Endothelial cell of umbilical vein (primary cell): Measurements from ENCODE around the gene SCAMP1. TPM values are rescaled to one million over a fixed set of nuclear protein-coding genes. Genes with fewer than 3 reads are reported as not detected.
A peak's percentile ranks its signal among the peaks of the same experiment; 100 is the strongest.

Source experiments
- BruUV-seq: library from RNA; stranded (reverse); fragments of 400-500 nt; replicated peaks from 2 replicates; lab custom pipeline; 2021; lab: Mats Ljungman, UMichigan
- CTCF ChIA-PET: fragments of 300-600, 350-600 bp; sonication (Branson Sonifier 250); formaldehyde crosslinking; loops from one replicate; lab custom pipeline; 2021; ENCODE audit warnings: antibody characterized with exemption, inconsistent platforms; lab: Charles Lee
- POLR2A ChIA-PET: fragments of 300-600, 350-600 bp; sonication (Branson Sonifier 250); formaldehyde crosslinking; loops from one replicate; lab custom pipeline; 2021; ENCODE audit warnings: antibody characterized with exemption, inconsistent platforms; lab: Charles Lee
- DNase-seq: peaks from one replicate; pipeline ENCODE4 v3.0.0-alpha.2; 2011; ENCODE audit warnings: low read depth, low spot score
- FAIRE-seq: peaks from 2 replicates; lab custom pipeline; 2011; peaks lifted over from hg19 to GRCh38; lab: Jason Lieb, UNC
- H2AFZ ChIP-seq: 2 replicates; pipeline ENCODE4 v1.6.0; 2012; ENCODE audit warnings: low read depth, low read length, control low read depth, inconsistent platforms
- H3K27ac ChIP-seq: 2 replicates; pipeline ENCODE4 v1.5.1; 2011; ENCODE audit warnings: low read depth, mild to moderate bottlenecking, control low read depth, low read length, moderate library complexity; ENCODE audit not compliant: insufficient read depth
- H3K27me3 ChIP-seq, 2 experiments: 2 replicates each; pipeline versions ENCODE4 v1.6.0 to v1.6.1; 2011; ENCODE audit warnings: low read length in 2 of 2, mixed read lengths in 1 of 2; ENCODE audit not compliant: control insufficient read depth in 2 of 2, insufficient read depth in 2 of 2
- H3K36me3 ChIP-seq, 2 experiments: 2 replicates in 1 of 2; 3 replicates in 1 of 2; pipeline ENCODE4 v1.5.1; 2011; ENCODE audit warnings: low read length in 2 of 2, mild to moderate bottlenecking in 1 of 2, moderate library complexity in 1 of 2; ENCODE audit not compliant: control insufficient read depth in 2 of 2, insufficient read depth in 2 of 2; ENCODE audit errors: extremely low read depth in 1 of 2
- H3K4me1 ChIP-seq: 3 replicates; pipeline ENCODE4 v1.5.1; 2011; ENCODE audit warnings: mild to moderate bottlenecking, low read length; ENCODE audit not compliant: control insufficient read depth, insufficient read depth; ENCODE audit errors: extremely low read depth
- H3K4me2 ChIP-seq: 2 replicates; pipeline ENCODE4 v1.6.1; 2011; ENCODE audit warnings: low read length, control low read depth, mixed read lengths; ENCODE audit not compliant: insufficient read depth
- H3K4me3 ChIP-seq, 3 experiments: fragments of 200-600 bp in 1 of 3; sonication (generic), shearing (Covaris generic) in 1 of 3; replicated peaks in 1 of 3; 2 replicates each; pipeline ENCODE4 v1.5.1; 2011 to 2016; ENCODE audit warnings: control low read depth in 3 of 3, low read length in 3 of 3, mild to moderate bottlenecking in 2 of 3, inconsistent platforms in 1 of 3, low read depth in 1 of 3, moderate library complexity in 1 of 3; ENCODE audit not compliant: insufficient read depth in 1 of 3
- H3K79me2 ChIP-seq: 2 replicates; pipeline ENCODE4 v1.6.0; 2012; ENCODE audit warnings: low read length, inconsistent platforms; ENCODE audit not compliant: control insufficient read depth, insufficient read depth
- H3K9ac ChIP-seq: replicated peaks from 2 replicates; pipeline ENCODE3; 2011; ENCODE audit warnings: low read length, control low read depth; ENCODE audit not compliant: insufficient read depth; ENCODE audit errors: extremely low read depth
- H3K9me1 ChIP-seq: replicated peaks from 3 replicates; pipeline ENCODE4 v1.6.0; 2011; ENCODE audit warnings: mild to moderate bottlenecking, low read length; ENCODE audit not compliant: control insufficient read depth, insufficient read depth; ENCODE audit errors: extremely low read depth
- H3K9me3 ChIP-seq: replicated peaks from 2 replicates; pipeline ENCODE4 v1.5.1; 2012; ENCODE audit warnings: low read length, inconsistent platforms; ENCODE audit not compliant: control insufficient read depth, insufficient read depth
- H4K20me1 ChIP-seq: replicated peaks from 2 replicates; pipeline ENCODE3; 2011; ENCODE audit warnings: mild to moderate bottlenecking, low read length; ENCODE audit not compliant: control insufficient read depth, insufficient read depth; ENCODE audit errors: extremely low read depth
- FOS ChIP-seq: IDR thresholded peaks from 2 replicates; pipeline ENCODE4 v1.6.1; 2011; ENCODE audit warnings: mild to moderate bottlenecking, low read length, moderate library complexity, borderline replicate concordance; ENCODE audit not compliant: insufficient read depth
- GATA2 ChIP-seq: IDR thresholded peaks from 2 replicates; pipeline ENCODE4 v1.7.0; 2011; ENCODE audit warnings: low read depth, mild to moderate bottlenecking, moderate library complexity, mixed read lengths, low read length; ENCODE audit not compliant: insufficient read length, insufficient read depth
- JUN ChIP-seq: IDR thresholded peaks from 2 replicates; pipeline ENCODE4 v1.6.1; 2011; ENCODE audit warnings: borderline replicate concordance, low read depth; ENCODE audit not compliant: insufficient read length, insufficient read depth
- POLR2AphosphoS5 ChIP-seq: IDR thresholded peaks from 2 replicates; pipeline ENCODE4 v1.6.1; 2012; ENCODE audit warnings: low read depth, mild to moderate bottlenecking, control low read depth, low read length, moderate library complexity; ENCODE audit not compliant: insufficient read depth
- dilution Hi-C: fragments of 300-500 bp; cut with MboI; formaldehyde crosslinking; loops from one replicate; pipeline ENCODE4 v1.15.0; 2019; ENCODE audit warnings: low sequenced_read_pairs; ENCODE audit not compliant: extremely low pct_ligation_motif_present
- intact Hi-C: fragments of 100-400 bp; cut with micrococcal nuclease; formaldehyde crosslinking; loops from one replicate; pipeline ENCODE4 v1.10.0; 2022
- polyA plus RNA-seq, 4 experiments: library from polyadenylated mRNA; depleted of rRNA in 3 of 4; stranded (reverse) in 3 of 4; unstranded in 1 of 4; fragments of >200 nt; gene quantifications; 2 replicates each; pipeline versions ENCODE4 v1.2.1 to v1.2.3, GENCODE V29; 2011 to 2012; ENCODE audit warnings: missing spikeins in 1 of 4
- total RNA-seq: library from RNA; stranded (reverse); gene quantifications from 2 replicates; pipeline ENCODE4 v1.2.3, GENCODE V29; 2021
- TF ChIP-seq, protein P1 (sequence below): IDR thresholded peaks from 2 replicates; pipeline ENCODE4 v1.6.1; 2011; ENCODE audit not compliant: insufficient read depth, insufficient read length

Gene SCAMP1
- total and polyA plus RNA-seq, 2 donors (not counting 3 experiments of a cell fraction or from before 2014, with no cell fraction given): 13.7 to 29.0 TPM

DNA sequence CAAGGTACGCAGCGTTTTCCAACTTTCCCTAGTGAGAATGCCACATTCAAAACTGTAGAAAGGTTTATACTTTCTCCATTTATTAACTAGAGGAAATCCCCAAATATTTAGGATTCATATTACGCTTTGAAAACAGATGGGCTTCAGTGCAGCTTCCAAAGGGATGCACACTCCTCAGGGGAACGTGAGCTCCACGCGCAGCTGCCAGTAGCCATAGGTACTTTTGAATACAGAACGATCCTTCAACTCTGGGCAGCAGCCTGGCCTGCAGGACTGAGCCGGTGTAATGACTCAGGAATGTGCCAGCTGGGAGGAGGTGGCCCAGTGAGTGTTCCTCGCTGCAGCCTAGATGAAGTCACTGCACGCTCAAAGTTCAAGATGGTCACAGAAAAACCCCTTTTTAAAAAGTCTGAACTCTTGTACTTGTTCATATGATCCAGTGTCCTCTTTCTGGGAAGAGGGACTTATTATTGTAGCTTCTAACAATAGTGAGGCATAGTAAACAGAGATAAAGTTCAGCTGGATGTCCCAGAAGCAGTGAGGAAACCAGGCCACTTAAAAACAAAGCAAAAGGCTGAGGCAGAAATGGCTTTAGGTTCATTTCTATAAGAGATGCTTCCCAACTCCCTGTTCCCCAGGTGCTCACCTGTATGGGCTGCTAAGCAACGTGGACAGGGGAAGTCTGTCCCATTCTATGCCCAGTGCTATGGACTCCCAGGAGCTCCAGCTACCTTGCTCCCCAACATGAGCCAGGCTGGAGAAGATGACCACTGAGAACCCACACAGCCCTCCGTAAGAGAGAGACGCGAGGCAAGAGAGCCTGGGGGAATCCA lies 158.2 kb downstream of the SCAMP1 start:
- H3K27ac ChIP-seq: peak overlapping the region; percentile 91
- TF ChIP-seq GATA2: no peak
- TF ChIP-seq, protein P1, sequence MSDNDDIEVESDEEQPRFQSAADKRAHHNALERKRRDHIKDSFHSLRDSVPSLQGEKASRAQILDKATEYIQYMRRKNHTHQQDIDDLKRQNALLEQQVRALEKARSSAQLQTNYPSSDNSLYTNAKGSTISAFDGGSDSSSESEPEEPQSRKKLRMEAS: no peak
- TF ChIP-seq FOS: peak; percentile 67
- TF ChIP-seq JUN: peak; percentile 70
- TF ChIP-seq POLR2AphosphoS5: peak; percentile 29
- H3K9me1 ChIP-seq: no peaks in the 10 kb centered on the region
- H2AFZ ChIP-seq: no peak overlapping the region
- no peak overlapping the region for H3K4me3 ChIP-seq
- peaks cover 45% of the 10 kb centered on the region for H3K4me1 ChIP-seq
- intact Hi-C loops: loop anchor here (1.0 kb wide), 1 partner anchor 13 kb away; no protein-coding TSS in a partner anchor
- H3K9me3 ChIP-seq: no peaks in the 10 kb centered on the region
- H4K20me1 ChIP-seq: no peaks in the 10 kb centered on the region
- no peaks in the 10 kb centered on the region for H3K79me2 ChIP-seq
- BruUV-seq: TSS peak; percentile 84
- peaks cover 0 to 2% of the 10 kb centered on the region in 2 experiments for H3K36me3 ChIP-seq
- peak overlapping the region; percentile 66 for H3K9ac ChIP-seq
- H3K27me3 ChIP-seq: no peaks in the 10 kb centered on the region
- dilution Hi-C loops: no loop called here
- no peak overlapping the region for H3K4me2 ChIP-seq
- CTCF ChIA-PET: interaction anchor here (1.0 to 3.5 kb wide), 7 partner anchors 8 to 51 kb away, joined by 3 to 18 read pairs (median 6); no protein-coding TSS in a partner anchor
- POLR2A ChIA-PET: interaction anchor here (0.7 to 1.3 kb wide), 3 partner anchors 14 to 120 kb away, joined by 3 read pairs; no protein-coding TSS in a partner anchor
- DNase-seq (peak; percentile 92), FAIRE-seq (peak; percentile 98)
